ENCODE data around the gene YTHDF2.

DNA sequence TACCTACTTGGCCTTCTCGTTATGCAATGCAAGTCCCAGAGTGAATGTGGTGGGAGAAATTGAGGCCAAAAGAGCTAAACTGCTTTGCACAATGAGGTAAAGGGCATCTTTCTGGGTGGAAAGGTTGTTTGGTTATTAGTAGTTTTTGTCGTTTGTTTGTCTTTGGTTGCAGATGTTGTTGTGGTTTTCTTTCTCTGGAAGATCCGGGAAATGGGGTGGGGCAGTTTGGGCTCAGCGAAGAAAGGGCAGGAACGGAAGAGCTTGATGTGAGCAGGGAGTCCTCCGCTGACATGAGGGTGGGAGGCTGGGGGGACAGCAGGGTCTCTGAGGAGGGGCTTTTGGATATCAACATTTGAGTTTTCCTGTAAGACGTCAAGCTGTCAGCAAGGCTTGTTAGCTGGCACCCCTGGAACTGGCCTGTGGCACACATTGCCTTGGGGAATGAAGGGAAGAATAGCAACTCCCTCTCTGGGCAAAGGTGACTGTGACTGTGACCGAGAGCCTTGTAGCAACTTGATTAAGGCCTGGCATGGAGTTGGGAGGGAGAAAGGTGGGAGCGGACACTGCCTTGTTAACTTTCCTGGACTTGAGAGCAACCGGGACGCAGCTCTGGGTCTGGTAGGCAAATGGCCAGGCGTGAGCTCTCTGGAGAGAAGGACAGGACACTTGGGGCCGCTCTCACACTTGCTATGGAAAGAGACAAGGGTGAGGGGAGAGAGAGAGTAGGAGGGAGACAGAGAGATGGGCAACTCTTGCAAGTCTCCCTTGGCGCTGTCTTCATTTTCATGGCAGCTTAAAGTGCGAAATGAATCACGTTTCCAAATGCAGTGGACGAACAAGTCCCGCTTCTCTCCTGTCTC is 59.8 kb downstream of the YTHDF2 start:
- TF ChIP-seq, protein P1, sequence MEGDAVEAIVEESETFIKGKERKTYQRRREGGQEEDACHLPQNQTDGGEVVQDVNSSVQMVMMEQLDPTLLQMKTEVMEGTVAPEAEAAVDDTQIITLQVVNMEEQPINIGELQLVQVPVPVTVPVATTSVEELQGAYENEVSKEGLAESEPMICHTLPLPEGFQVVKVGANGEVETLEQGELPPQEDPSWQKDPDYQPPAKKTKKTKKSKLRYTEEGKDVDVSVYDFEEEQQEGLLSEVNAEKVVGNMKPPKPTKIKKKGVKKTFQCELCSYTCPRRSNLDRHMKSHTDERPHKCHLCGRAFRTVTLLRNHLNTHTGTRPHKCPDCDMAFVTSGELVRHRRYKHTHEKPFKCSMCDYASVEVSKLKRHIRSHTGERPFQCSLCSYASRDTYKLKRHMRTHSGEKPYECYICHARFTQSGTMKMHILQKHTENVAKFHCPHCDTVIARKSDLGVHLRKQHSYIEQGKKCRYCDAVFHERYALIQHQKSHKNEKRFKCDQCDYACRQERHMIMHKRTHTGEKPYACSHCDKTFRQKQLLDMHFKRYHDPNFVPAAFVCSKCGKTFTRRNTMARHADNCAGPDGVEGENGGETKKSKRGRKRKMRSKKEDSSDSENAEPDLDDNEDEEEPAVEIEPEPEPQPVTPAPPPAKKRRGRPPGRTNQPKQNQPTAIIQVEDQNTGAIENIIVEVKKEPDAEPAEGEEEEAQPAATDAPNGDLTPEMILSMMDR (IDR thresholded peaks at IDR 0.05) = no peak
- TF ChIP-seq EP300 (IDR thresholded peaks at IDR 0.05; ENCODE audit: borderline replicate concordance in 1 of 2, low read depth in 1 of 2, low read length in 1 of 2) (no peak), RFX5 (IDR thresholded peaks at IDR 0.05; ENCODE audit: low read length) (no peak), CHD2 (IDR thresholded peaks at IDR 0.05; ENCODE audit: low read length, partially characterized antibody) (no peak), EZH2phosphoT487 (IDR thresholded peaks at IDR 0.05; ENCODE audit: borderline replicate concordance, low read depth) (no peak), SIN3A (IDR thresholded peaks at IDR 0.05; ENCODE audit: borderline replicate concordance, low read depth, low read length) (no peak), MEF2A (IDR thresholded peaks at IDR 0.05; ENCODE audit: borderline replicate concordance, low read depth) (no peak), TEAD4 (IDR thresholded peaks at IDR 0.05; ENCODE audit: borderline replicate concordance, insufficient read depth) (no peak), JUND (IDR thresholded peaks at IDR 0.05) (no peak), POLR2AphosphoS5 (IDR thresholded peaks at IDR 0.05; ENCODE audit: low read depth, low read length) (no peak)
- TF ChIP-seq, protein P2, sequence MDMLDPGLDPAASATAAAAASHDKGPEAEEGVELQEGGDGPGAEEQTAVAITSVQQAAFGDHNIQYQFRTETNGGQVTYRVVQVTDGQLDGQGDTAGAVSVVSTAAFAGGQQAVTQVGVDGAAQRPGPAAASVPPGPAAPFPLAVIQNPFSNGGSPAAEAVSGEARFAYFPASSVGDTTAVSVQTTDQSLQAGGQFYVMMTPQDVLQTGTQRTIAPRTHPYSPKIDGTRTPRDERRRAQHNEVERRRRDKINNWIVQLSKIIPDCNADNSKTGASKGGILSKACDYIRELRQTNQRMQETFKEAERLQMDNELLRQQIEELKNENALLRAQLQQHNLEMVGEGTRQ (IDR thresholded peaks at IDR 0.05; ENCODE audit: borderline replicate concordance, low read depth, low read length) = no peak

Measured in SK-N-SH (cell line).